GM19035 (cell line): ENCODE data around the gene ROCK2.

ENCODE experiments used
- ATAC-seq: cut with Tn5 transposase; IDR thresholded peaks from one replicate; pipeline ENCODE4 v1.9.1; 2021; ENCODE audit not compliant: unreplicated experiment

ROCK2 gene

GRCh38 chr2:11344342-11344955 lies at the start of gene ROCK2:
Gene ROCK2 (minus strand): TSS chr2:11344636. CDS start chr2:11344136, 500 bp downstream.
- peak; percentile 64 for ATAC-seq

GRCh38 chr2:11393711-11394236 lies 49.3 kb upstream of the ROCK2 start:
- ATAC-seq: no peak

- ATAC-seq: no peak
Observed at GRCh38 chr2:11391942-11392266, 47.5 kb upstream of the ROCK2 start.

GRCh38 chr2:11390399-11390658 lies 45.9 kb upstream of the ROCK2 start:
- ATAC-seq: no peak

GRCh38 chr2:11389551-11390398 lies 45.3 kb upstream of the ROCK2 start:
- no peak for ATAC-seq

- no peak for ATAC-seq
Observed at GRCh38 chr2:11389052-11389420, 44.6 kb upstream of the ROCK2 start.

- ATAC-seq: no peak
Observed at GRCh38 chr2:11388262-11389051, 44.0 kb upstream of the ROCK2 start.

GRCh38 chr2:11387843-11388242 lies 43.4 kb upstream of the ROCK2 start:
- no peak for ATAC-seq

GRCh38 chr2:11387100-11387390 lies 42.6 kb upstream of the ROCK2 start:
- no peak for ATAC-seq

GRCh38 chr2:11385847-11386246 lies 41.4 kb upstream of the ROCK2 start:
- no peak for ATAC-seq

- no peak for ATAC-seq
Observed at GRCh38 chr2:11385216-11385615, 40.8 kb upstream of the ROCK2 start.

GRCh38 chr2:11379558-11379957 lies 35.1 kb upstream of the ROCK2 start:
- no peak for ATAC-seq

GRCh38 chr2:11377928-11378545 lies 33.6 kb upstream of the ROCK2 start:
- ATAC-seq: peak; percentile 90

- ATAC-seq: no peak
Observed at GRCh38 chr2:11376071-11376470, 31.6 kb upstream of the ROCK2 start.

GRCh38 chr2:11375689-11376027 lies 31.2 kb upstream of the ROCK2 start:
- no peak for ATAC-seq

GRCh38 chr2:11375025-11375688 lies 30.7 kb upstream of the ROCK2 start:
- ATAC-seq: no peak

GRCh38 chr2:11373096-11373495 lies 28.7 kb upstream of the ROCK2 start:
- no peak for ATAC-seq

GRCh38 chr2:11371092-11371937 lies 26.9 kb upstream of the ROCK2 start:
- no peak for ATAC-seq

- no peak for ATAC-seq
Observed at GRCh38 chr2:11370377-11371091, 26.1 kb upstream of the ROCK2 start.
